Body of pancreas (tissue), 4 donors: Measurements from ENCODE around the gene THSD4.

Experiments used
- CTCF ChIP-seq, 7 experiments: fragments of 450-650 bp in 4 of 7; fragments of 200-600 bp in 3 of 7; sonication (generic) in 3 of 7; IDR thresholded peaks; one replicate each; pipeline ENCODE4 v1.5.1; 2016 to 2019; ENCODE audit warnings: antibody characterized with exemption in 7 of 7
- POLR2A ChIP-seq, 3 donors: fragments of 450-650 bp; IDR thresholded peaks; one replicate each; pipeline ENCODE4 v1.6.1; 2016; ENCODE audit warnings: antibody characterized with exemption in 3 of 3, mild to moderate bottlenecking in 2 of 3

- TF ChIP-seq CTCF (IDR thresholded peaks at IDR 0.05) (no peak), POLR2A (IDR thresholded peaks at IDR 0.05) (no peak)
These were observed 54.9 kb downstream of the THSD4 start for GRCh38 chr15:71170163-71170562.
